SK-N-SH (cell line): ENCODE measurements around the gene SLC17A6. TPM values are rescaled to one million over a fixed set of nuclear protein-coding genes. Genes with fewer than 3 reads are reported as not detected.
A peak's percentile ranks its signal among the peaks of the same experiment; 100 is the strongest.

ENCODE experiments used
- CTCF ChIA-PET: fragments of 300-600, 350-600 bp; formaldehyde crosslinking; extraction: SDS; loops from one replicate; lab custom pipeline; 2021; lab: Yijun Ruan, JAX
- POLR2A ChIA-PET: fragments of 350-600 bp; sonication (Branson Sonifier 250); formaldehyde crosslinking; extraction: SDS; loops from one replicate; lab custom pipeline; 2020; ENCODE audit warnings: antibody characterized with exemption, inconsistent platforms; lab: Yijun Ruan, JAX
- DNase-seq: peaks from one replicate; pipeline ENCODE4 v3.0.0; 2012
- H2AFZ ChIP-seq: fragments of 200-600 bp; sonication (generic); 2 replicates; pipeline ENCODE4 v1.8.1; 2016; ENCODE audit warnings: antibody characterized with exemption, mild to moderate bottlenecking, low read depth
- H3F3A ChIP-seq: fragments of 200-600 bp; sonication (generic); replicated peaks from 2 replicates; pipeline ENCODE3; 2016; ENCODE audit warnings: antibody characterized with exemption, mild to moderate bottlenecking; ENCODE audit not compliant: insufficient read depth
- H3K27ac ChIP-seq, 2 experiments: fragments of 200-500 bp in 1 of 2; fragments of 200-600 bp in 1 of 2; sonication (Bioruptor generic) in 1 of 2; sonication (generic), shearing (Covaris generic) in 1 of 2; 2 replicates each; pipeline versions ENCODE4 v1.5.1 to v1.6.1; 2014 to 2016; ENCODE audit warnings: low read depth in 2 of 2, inconsistent platforms in 1 of 2, low read length in 1 of 2, mild to moderate bottlenecking in 1 of 2, mixed read lengths in 1 of 2
- H3K27me3 ChIP-seq: fragments of 200-600 bp; sonication (generic), shearing (Covaris generic); 2 replicates; pipeline ENCODE4 v1.6.1; 2016; ENCODE audit warnings: mixed run types; ENCODE audit not compliant: insufficient read depth
- H3K36me3 ChIP-seq, 2 experiments: fragments of 200-500 bp in 1 of 2; fragments of 200-600 bp in 1 of 2; sonication (Bioruptor generic) in 1 of 2; sonication (generic) in 1 of 2; replicated peaks in 1 of 2; 2 replicates each; pipeline versions ENCODE3 to v1.5.1; 2014 to 2016; ENCODE audit warnings: low read length in 1 of 2, mild to moderate bottlenecking in 1 of 2; ENCODE audit not compliant: insufficient read depth in 2 of 2, control insufficient read depth in 1 of 2
- H3K4me1 ChIP-seq, 2 experiments: fragments of 200-500 bp in 1 of 2; fragments of 200-600 bp in 1 of 2; sonication (Bioruptor generic) in 1 of 2; sonication (generic), shearing (Covaris generic) in 1 of 2; 2 replicates each; pipeline versions ENCODE4 v1.5.1 to v1.6.1; 2014 to 2016; ENCODE audit warnings: low read depth in 1 of 2, low read length in 1 of 2, mixed run types in 1 of 2; ENCODE audit not compliant: insufficient read depth in 2 of 2, control insufficient read depth in 1 of 2
- H3K4me2 ChIP-seq: fragments of 200-600 bp; sonication (generic), shearing (Covaris generic); 2 replicates; pipeline ENCODE4 v1.6.1; 2017; ENCODE audit warnings: mixed run types
- H3K4me3 ChIP-seq, 2 experiments: fragments of 200-500 bp in 1 of 2; fragments of 200-600 bp in 1 of 2; sonication (Bioruptor generic) in 1 of 2; sonication (generic), shearing (Covaris generic) in 1 of 2; 2 replicates each; pipeline versions ENCODE4 v1.5.1 to v1.8.1; 2014 to 2016; ENCODE audit warnings: low read depth in 2 of 2, inconsistent platforms in 1 of 2, low read length in 1 of 2, mild to moderate bottlenecking in 1 of 2, mixed read lengths in 1 of 2, moderate library complexity in 1 of 2
- H3K79me2 ChIP-seq: fragments of 200-600 bp; sonication (generic); 2 replicates; pipeline ENCODE4 v1.8.1; 2017; ENCODE audit warnings: mild to moderate bottlenecking; ENCODE audit not compliant: insufficient read depth
- H3K9ac ChIP-seq: fragments of 200-600 bp; sonication (generic); 2 replicates; pipeline ENCODE4 v1.6.1; 2017; ENCODE audit warnings: mixed run types
- H3K9me2 ChIP-seq: fragments of 200-600 bp; sonication (generic); 2 replicates; pipeline ENCODE4 v1.6.1; 2017; ENCODE audit warnings: mixed run types
- H3K9me3 ChIP-seq: fragments of 200-600 bp; sonication (generic); 2 replicates; pipeline ENCODE4 v1.6.1; 2017; ENCODE audit warnings: mixed run types, mild to moderate bottlenecking, moderate library complexity
- H4K20me1 ChIP-seq: fragments of 200-600 bp; sonication (generic); 2 replicates; pipeline ENCODE4 v1.6.1; 2017; ENCODE audit warnings: mild to moderate bottlenecking, mixed run types; ENCODE audit not compliant: insufficient read depth
- CTCF ChIP-seq: fragments of 200-600 bp; sonication (generic); IDR thresholded peaks from 2 replicates; pipeline ENCODE4 v1.6.1; 2017; ENCODE audit warnings: antibody characterized with exemption, mild to moderate bottlenecking, moderate library complexity
- ELF1 ChIP-seq: IDR thresholded peaks from 2 replicates; pipeline ENCODE4 v1.4.0; 2012
- FOXJ3 ChIP-seq: sonication (generic); formaldehyde crosslinking; IDR thresholded peaks from 2 replicates; pipeline ENCODE4 v1.5.1; 2020; ENCODE audit warnings: mild to moderate bottlenecking, missing genetic modification reagents
- GATA2 ChIP-seq: sonication (generic); formaldehyde crosslinking; IDR thresholded peaks from 2 replicates; pipeline ENCODE4 v1.5.0; 2020; ENCODE audit warnings: mild to moderate bottlenecking, missing genetic modification reagents
- MEF2A ChIP-seq: IDR thresholded peaks from 2 replicates; pipeline ENCODE4 v1.4.0; 2012; ENCODE audit warnings: low read depth, borderline replicate concordance
- NRF1 ChIP-seq: IDR thresholded peaks from 2 replicates; pipeline ENCODE4 v1.6.1; 2012; ENCODE audit warnings: low read depth, mild to moderate bottlenecking, low read length
- PBX3 ChIP-seq: IDR thresholded peaks from 2 replicates; pipeline ENCODE4; 2012
- RAD21 ChIP-seq: IDR thresholded peaks from 2 replicates; pipeline ENCODE4 v1.6.1; 2012; ENCODE audit warnings: mild to moderate bottlenecking, low read length
- REST ChIP-seq: IDR thresholded peaks from 2 replicates; pipeline ENCODE4 v1.6.1; 2012; ENCODE audit warnings: mild to moderate bottlenecking, low read depth, low read length, moderate library complexity
- SMC3 ChIP-seq: IDR thresholded peaks from 2 replicates; pipeline ENCODE4 v1.6.1; 2012; ENCODE audit warnings: low read depth, low read length, improper control_type of control experiment
- TAF1 ChIP-seq: IDR thresholded peaks from 2 replicates; pipeline ENCODE4 v1.6.1; 2012; ENCODE audit warnings: low read depth, mild to moderate bottlenecking, low read length, moderate library complexity, borderline replicate concordance
- TCF12 ChIP-seq: IDR thresholded peaks from 2 replicates; pipeline ENCODE4 v1.4.0; 2012
- TEAD4 ChIP-seq: IDR thresholded peaks from 2 replicates; pipeline ENCODE4 v1.4.0; 2012; ENCODE audit warnings: mild to moderate bottlenecking, borderline replicate concordance; ENCODE audit not compliant: insufficient read depth
- USF1 ChIP-seq: IDR thresholded peaks from 2 replicates; pipeline ENCODE4 v1.4.0; 2012; ENCODE audit warnings: low read depth, borderline replicate concordance
- ZBTB33 ChIP-seq: IDR thresholded peaks from 2 replicates; pipeline ENCODE4 v1.4.0; 2012; ENCODE audit warnings: low read depth, borderline replicate concordance
- WGBS: methylation state at CpG from one replicate; pipeline ENCODE4 v1.1.6; 2017; ENCODE audit warnings: low lambda C conversion rate; 5-methylcytosine and 5-hydroxymethylcytosine counted together
- polyA plus RNA-seq, 3 experiments: library from polyadenylated mRNA; depleted of rRNA; stranded (reverse); fragments of >200 nt; gene quantifications; 2 replicates each; pipeline ENCODE4 v1.2.3, GENCODE V29; 2012

The SLC17A6 gene
- polyA plus RNA-seq, 1 of the 3 experiments (the other 2 are of a cell fraction) = not detected

GRCh38 chr11:22304337-22304961 lies 33.7 kb upstream of the SLC17A6 start:
- POLR2A ChIA-PET = no interaction called here
- Histone ChIP-seq H3K4me2 (no peak overlapping the region), H4K20me1 (no peaks in the 10 kb centered on the region), H3K4me3 (no peak overlapping the region), H3K9ac (no peak overlapping the region), H3K27me3 (no peaks in the 10 kb centered on the region), H3K4me1 (no peaks in the 10 kb centered on the region; a peak in 1 of 4 replicates), H2AFZ (no peak overlapping the region), H3F3A (no peaks in the 10 kb centered on the region), H3K27ac (no peak overlapping the region), H3K9me2 (no peaks in the 10 kb centered on the region; the same call in 1 of the 2 replicates), H3K79me2 (no peaks in the 10 kb centered on the region), H3K9me3 (no peaks in the 10 kb centered on the region), H3K36me3 (no peaks in the 10 kb centered on the region)
- TF ChIP-seq USF1 (no peak), SMC3 (peak; percentile 54), CTCF (peak; percentile 75), RAD21 (peak; percentile 80)
- DNase-seq = peak; percentile 44
- CTCF ChIA-PET = interaction anchor here (0.5 to 5.1 kb wide), 28 partner anchors 11 to 1673 kb away, joined by 3 to 104 read pairs (median 4); no protein-coding TSS in a partner anchor
- 20% methylated on average over 5 of the region's 5 CpGs for WGBS

- H3K4me2 ChIP-seq = no peak overlapping the region
- no peaks in the 10 kb centered on the region for H3K4me1 ChIP-seq
- no peaks in the 10 kb centered on the region for H3K27me3 ChIP-seq
- no peaks in the 10 kb centered on the region for H3K9me3 ChIP-seq
- TF ChIP-seq TCF12 (no peak), GATA2 (CRISPR knock-in tag) (no peak), NRF1 (no peak), ELF1 (no peak), ZBTB33 (no peak), TAF1 (no peak), FOXJ3 (CRISPR knock-in tag) (no peak), SMC3 (no peak), REST (no peak), PBX3 (no peak), MEF2A (no peak), USF1 (no peak), TEAD4 (no peak)
- TF ChIP-seq, all 33 proteins: peak for 0
- no peaks in the 10 kb centered on the region for H4K20me1 ChIP-seq
- H3K9me2 ChIP-seq = no peaks in the 10 kb centered on the region
- H3K36me3 ChIP-seq = no peaks in the 10 kb centered on the region
- no peak overlapping the region for H3K9ac ChIP-seq
- no peak overlapping the region for H3K27ac ChIP-seq
- no peaks in the 10 kb centered on the region for H3K79me2 ChIP-seq
- no peaks in the 10 kb centered on the region for H3F3A ChIP-seq
- 69% methylated on average over 11 of the region's 15 CpGs for WGBS
- CTCF ChIA-PET = interaction anchor here (1.3 to 4.3 kb wide), 3 partner anchors 13 to 222 kb away, joined by 4 to 21 read pairs (median 6); no protein-coding TSS in a partner anchor
- no peak for DNase-seq
- POLR2A ChIA-PET = no interaction called here
- H3K4me3 ChIP-seq = no peak overlapping the region
- H2AFZ ChIP-seq = no peak overlapping the region
These were observed 20.5 kb upstream of the SLC17A6 start for GRCh38 chr11:22317656-22318055.
